ENCODE measurements around the gene ZNF423. TPM values are rescaled to one million over a fixed set of nuclear protein-coding genes. Genes with fewer than 3 reads are reported as not detected.

Gene ZNF423
- polyA plus RNA-seq, 1 of the 3 experiments (the other 2 are of a cell fraction): 1.2 TPM

DNA sequence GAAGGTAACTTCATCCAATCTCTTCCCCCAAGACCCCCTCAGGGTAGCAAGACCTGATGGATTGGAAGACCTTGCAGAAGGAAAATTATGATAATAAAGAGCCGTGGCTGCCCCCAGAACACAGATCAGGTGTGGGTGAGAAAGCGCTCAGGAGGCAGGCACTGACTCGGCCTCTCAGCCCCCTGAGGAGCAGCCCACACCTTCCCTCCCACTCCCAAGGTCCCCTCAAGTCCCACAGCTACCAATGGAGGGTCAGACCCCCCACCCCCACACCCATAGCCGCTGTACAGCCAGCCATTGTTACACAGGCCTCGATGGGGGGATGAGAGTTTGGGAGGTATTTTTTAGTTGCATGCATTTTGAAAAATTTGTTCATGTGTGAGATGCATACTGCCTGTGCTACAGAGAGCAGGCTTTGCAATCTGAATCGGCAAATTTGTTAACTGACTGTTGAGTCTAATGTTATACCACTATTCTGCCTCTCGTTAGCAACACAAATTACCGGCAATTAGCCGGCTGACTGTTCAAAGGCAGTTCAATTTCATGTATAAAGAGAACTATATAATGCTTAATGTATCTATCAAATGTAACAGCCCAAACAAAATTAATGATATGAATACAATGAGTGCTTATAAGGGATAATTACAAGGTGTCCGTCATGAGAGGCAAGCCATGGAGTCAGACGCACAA lies 270.6 kb downstream of the ZNF423 start:
- no peaks in the 10 kb centered on the region for H3K27me3 ChIP-seq (ENCODE audit: insufficient read depth)
- TF ChIP-seq GATA2 (CRISPR knock-in tag; IDR thresholded peaks at IDR 0.05) (no peak), GABPA (IDR thresholded peaks at IDR 0.05; ENCODE audit: low read depth) (no peak)
- TF ChIP-seq, protein P1, sequence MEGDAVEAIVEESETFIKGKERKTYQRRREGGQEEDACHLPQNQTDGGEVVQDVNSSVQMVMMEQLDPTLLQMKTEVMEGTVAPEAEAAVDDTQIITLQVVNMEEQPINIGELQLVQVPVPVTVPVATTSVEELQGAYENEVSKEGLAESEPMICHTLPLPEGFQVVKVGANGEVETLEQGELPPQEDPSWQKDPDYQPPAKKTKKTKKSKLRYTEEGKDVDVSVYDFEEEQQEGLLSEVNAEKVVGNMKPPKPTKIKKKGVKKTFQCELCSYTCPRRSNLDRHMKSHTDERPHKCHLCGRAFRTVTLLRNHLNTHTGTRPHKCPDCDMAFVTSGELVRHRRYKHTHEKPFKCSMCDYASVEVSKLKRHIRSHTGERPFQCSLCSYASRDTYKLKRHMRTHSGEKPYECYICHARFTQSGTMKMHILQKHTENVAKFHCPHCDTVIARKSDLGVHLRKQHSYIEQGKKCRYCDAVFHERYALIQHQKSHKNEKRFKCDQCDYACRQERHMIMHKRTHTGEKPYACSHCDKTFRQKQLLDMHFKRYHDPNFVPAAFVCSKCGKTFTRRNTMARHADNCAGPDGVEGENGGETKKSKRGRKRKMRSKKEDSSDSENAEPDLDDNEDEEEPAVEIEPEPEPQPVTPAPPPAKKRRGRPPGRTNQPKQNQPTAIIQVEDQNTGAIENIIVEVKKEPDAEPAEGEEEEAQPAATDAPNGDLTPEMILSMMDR (IDR thresholded peaks at IDR 0.05): no peak
- no peaks in the 10 kb centered on the region for H4K20me1 ChIP-seq (ENCODE audit: insufficient read depth)
- no peaks in the 10 kb centered on the region for H3K9me2 ChIP-seq
- DNase-seq: no peak
- H3F3A ChIP-seq (replicated peaks; ENCODE audit: insufficient read depth): no peaks in the 10 kb centered on the region
- 62% methylated on average over 11 of the region's 11 CpGs for WGBS (ENCODE audit: low lambda C conversion rate)
- ChIA-PET POLR2A (interaction anchor here (1.0 kb wide), 1 partner anchor 10 kb away, joined by 3 read pairs; no protein-coding TSS in a partner anchor), CTCF (interaction anchor here (2.5 kb wide), 1 partner anchor 8 kb away, joined by 22 read pairs; no protein-coding TSS in a partner anchor)
- H2AFZ ChIP-seq (ENCODE audit: low read depth): no peak overlapping the region
- no peaks in the 10 kb centered on the region for H3K79me2 ChIP-seq (ENCODE audit: insufficient read depth)
- H3K4me1 ChIP-seq (ENCODE audit: control insufficient read depth in 1 of 2, insufficient read depth in 2 of 2, low read depth in 1 of 2, low read length in 1 of 2): peaks cover 0 to 29% of the 10 kb centered on the region in 2 experiments; a peak in 1 of 4 replicates
- no peak overlapping the region for H3K27ac ChIP-seq (ENCODE audit: low read depth in 2 of 2, low read length in 1 of 2)
- H3K4me2 ChIP-seq: no peak overlapping the region
- H3K9ac ChIP-seq: no peak overlapping the region
- H3K4me3 ChIP-seq (ENCODE audit: low read depth in 2 of 2, low read length in 1 of 2): no peak overlapping the region
- H3K36me3 ChIP-seq (replicated peaks in 1 of 2; ENCODE audit: control insufficient read depth in 1 of 2, insufficient read depth in 2 of 2, low read length in 1 of 2): no peaks in the 10 kb centered on the region
- H3K9me3 ChIP-seq: no peaks in the 10 kb centered on the region

DNA sequence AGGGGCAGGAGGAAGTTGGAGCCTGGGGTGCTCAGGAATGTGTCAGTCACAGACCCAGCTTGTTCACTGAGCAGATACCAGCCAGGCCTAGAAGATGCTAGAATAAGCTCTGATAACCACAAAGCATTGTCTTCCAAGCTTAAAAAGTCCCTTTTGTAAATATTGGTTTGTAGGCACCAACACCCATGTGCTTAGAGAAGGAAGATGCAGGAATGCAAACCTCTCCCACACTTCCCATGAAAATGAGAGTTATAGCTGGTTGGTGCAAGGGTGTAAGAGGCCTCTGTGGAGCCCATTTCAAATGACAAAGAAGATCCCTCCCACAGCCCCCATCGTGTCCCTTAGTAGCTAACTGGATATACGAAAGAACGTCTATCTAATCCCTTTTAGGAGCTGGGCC lies 272.0 kb downstream of the ZNF423 start:
- Histone ChIP-seq H3K9me2 (no peaks in the 10 kb centered on the region), H3K9ac (no peak overlapping the region), H3K36me3 (replicated peaks in 1 of 2; ENCODE audit: control insufficient read depth in 1 of 2, insufficient read depth in 2 of 2, low read length in 1 of 2) (no peaks in the 10 kb centered on the region), H3K9me3 (no peaks in the 10 kb centered on the region), H2AFZ (ENCODE audit: low read depth) (no peak overlapping the region), H3K27me3 (ENCODE audit: insufficient read depth) (no peaks in the 10 kb centered on the region), H3K4me3 (ENCODE audit: low read depth in 2 of 2, low read length in 1 of 2) (no peak overlapping the region), H3K4me2 (no peak overlapping the region), H3K27ac (ENCODE audit: low read depth in 2 of 2, low read length in 1 of 2) (no peak overlapping the region), H4K20me1 (ENCODE audit: insufficient read depth) (no peaks in the 10 kb centered on the region), H3K79me2 (ENCODE audit: insufficient read depth) (no peaks in the 10 kb centered on the region), H3F3A (replicated peaks; ENCODE audit: insufficient read depth) (no peaks in the 10 kb centered on the region), H3K4me1 (ENCODE audit: control insufficient read depth in 1 of 2, insufficient read depth in 2 of 2, low read depth in 1 of 2, low read length in 1 of 2) (peaks cover 0 to 31% of the 10 kb centered on the region in 2 experiments; a peak in 1 of 4 replicates)
- TF ChIP-seq GABPA (IDR thresholded peaks at IDR 0.05; ENCODE audit: low read depth) (no peak), TAF1 (IDR thresholded peaks at IDR 0.05; ENCODE audit: borderline replicate concordance, low read depth, low read length) (no peak), RAD21 (IDR thresholded peaks at IDR 0.05; ENCODE audit: low read length) (no peak), EZH2phosphoT487 (IDR thresholded peaks at IDR 0.05; ENCODE audit: borderline replicate concordance, low read depth) (no peak), SMC3 (IDR thresholded peaks at IDR 0.05; ENCODE audit: low read depth, low read length) (no peak), RCOR1 (IDR thresholded peaks at IDR 0.05; ENCODE audit: low read length) (no peak), TCF12 (IDR thresholded peaks at IDR 0.05) (no peak), RFX5 (IDR thresholded peaks at IDR 0.05; ENCODE audit: low read length) (no peak), TEAD4 (IDR thresholded peaks at IDR 0.05; ENCODE audit: borderline replicate concordance, insufficient read depth) (no peak), NFIC (IDR thresholded peaks at IDR 0.05; ENCODE audit: borderline replicate concordance) (no peak), ELF1 (IDR thresholded peaks at IDR 0.05) (no peak), MXI1 (IDR thresholded peaks at IDR 0.05; ENCODE audit: low read depth, low read length) (no peak), MEF2A (IDR thresholded peaks at IDR 0.05; ENCODE audit: borderline replicate concordance, low read depth) (no peak)
- TF ChIP-seq, protein P2, sequence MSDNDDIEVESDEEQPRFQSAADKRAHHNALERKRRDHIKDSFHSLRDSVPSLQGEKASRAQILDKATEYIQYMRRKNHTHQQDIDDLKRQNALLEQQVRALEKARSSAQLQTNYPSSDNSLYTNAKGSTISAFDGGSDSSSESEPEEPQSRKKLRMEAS (IDR thresholded peaks at IDR 0.05; ENCODE audit: low read depth): no peak
- TF ChIP-seq, protein P3, sequence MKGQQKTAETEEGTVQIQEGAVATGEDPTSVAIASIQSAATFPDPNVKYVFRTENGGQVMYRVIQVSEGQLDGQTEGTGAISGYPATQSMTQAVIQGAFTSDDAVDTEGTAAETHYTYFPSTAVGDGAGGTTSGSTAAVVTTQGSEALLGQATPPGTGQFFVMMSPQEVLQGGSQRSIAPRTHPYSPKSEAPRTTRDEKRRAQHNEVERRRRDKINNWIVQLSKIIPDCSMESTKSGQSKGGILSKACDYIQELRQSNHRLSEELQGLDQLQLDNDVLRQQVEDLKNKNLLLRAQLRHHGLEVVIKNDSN (IDR thresholded peaks at IDR 0.05; ENCODE audit: borderline replicate concordance, low read depth): no peak
- TF ChIP-seq, protein P1 (IDR thresholded peaks at IDR 0.05): no peak
- TF ChIP-seq, protein P4, sequence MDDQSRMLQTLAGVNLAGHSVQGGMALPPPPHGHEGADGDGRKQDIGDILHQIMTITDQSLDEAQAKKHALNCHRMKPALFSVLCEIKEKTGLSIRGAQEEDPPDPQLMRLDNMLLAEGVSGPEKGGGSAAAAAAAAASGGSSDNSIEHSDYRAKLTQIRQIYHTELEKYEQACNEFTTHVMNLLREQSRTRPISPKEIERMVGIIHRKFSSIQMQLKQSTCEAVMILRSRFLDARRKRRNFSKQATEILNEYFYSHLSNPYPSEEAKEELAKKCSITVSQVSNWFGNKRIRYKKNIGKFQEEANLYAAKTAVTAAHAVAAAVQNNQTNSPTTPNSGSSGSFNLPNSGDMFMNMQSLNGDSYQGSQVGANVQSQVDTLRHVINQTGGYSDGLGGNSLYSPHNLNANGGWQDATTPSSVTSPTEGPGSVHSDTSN (IDR thresholded peaks at IDR 0.05): no peak
- TF ChIP-seq, protein P5, sequence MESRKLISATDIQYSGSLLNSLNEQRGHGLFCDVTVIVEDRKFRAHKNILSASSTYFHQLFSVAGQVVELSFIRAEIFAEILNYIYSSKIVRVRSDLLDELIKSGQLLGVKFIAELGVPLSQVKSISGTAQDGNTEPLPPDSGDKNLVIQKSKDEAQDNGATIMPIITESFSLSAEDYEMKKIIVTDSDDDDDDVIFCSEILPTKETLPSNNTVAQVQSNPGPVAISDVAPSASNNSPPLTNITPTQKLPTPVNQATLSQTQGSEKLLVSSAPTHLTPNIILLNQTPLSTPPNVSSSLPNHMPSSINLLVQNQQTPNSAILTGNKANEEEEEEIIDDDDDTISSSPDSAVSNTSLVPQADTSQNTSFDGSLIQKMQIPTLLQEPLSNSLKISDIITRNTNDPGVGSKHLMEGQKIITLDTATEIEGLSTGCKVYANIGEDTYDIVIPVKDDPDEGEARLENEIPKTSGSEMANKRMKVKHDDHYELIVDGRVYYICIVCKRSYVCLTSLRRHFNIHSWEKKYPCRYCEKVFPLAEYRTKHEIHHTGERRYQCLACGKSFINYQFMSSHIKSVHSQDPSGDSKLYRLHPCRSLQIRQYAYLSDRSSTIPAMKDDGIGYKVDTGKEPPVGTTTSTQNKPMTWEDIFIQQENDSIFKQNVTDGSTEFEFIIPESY (IDR thresholded peaks at IDR 0.05; ENCODE audit: borderline replicate concordance, low read depth): no peak
- WGBS (ENCODE audit: low lambda C conversion rate): 64% methylated on average over 3 of the region's 3 CpGs
- no peak for DNase-seq
- ChIA-PET CTCF (interaction anchor here (0.7 to 2.5 kb wide), 4 partner anchors 9 to 176 kb away, joined by 3 to 22 read pairs (median 4); no protein-coding TSS in a partner anchor), POLR2A (no interaction called here)
